Hematopoietic multipotent progenitor cell treated with erythropoietin and hydrocortisone succinate and interleukin-3 and kit ligand, for 4 days (in vitro differentiated cells): ENCODE results near the gene USP20.
"Not testable (repeated sequence)": the region's sequence is repeated elsewhere in the genome, so short reads cannot be mapped to it uniquely, and the experiment has no call there.

Source experiments
- DNase-seq: peaks from one replicate; pipeline ENCODE4 v3.0.0-alpha.2; 2015

The USP20 gene

GRCh38 chr9:129835128-129835859, at the start of gene USP20, which contains the start of gene C9orf78:
Gene USP20 (plus strand): TSS chr9:129835458. CDS start chr9:129852556, 17,098 bp downstream.
Gene C9orf78 (minus strand): TSS chr9:129835275. CDS start chr9:129835221, 54 bp downstream.
- peak; percentile 99 for DNase-seq

- DNase-seq: no peak
These were observed 49.4 kb upstream of the USP20 start for GRCh38 chr9:129785866-129786265.

GRCh38 chr9:129786481-129786880, 48.8 kb upstream of the USP20 start:
- DNase-seq: peak; percentile 29

- no peak for DNase-seq
These were observed 40.7 kb upstream of the USP20 start for GRCh38 chr9:129794549-129794948.

GRCh38 chr9:129796029-129796428, 39.2 kb upstream of the USP20 start:
- DNase-seq: not testable (repeated sequence)

- no peak for DNase-seq
These were observed 36.3 kb upstream of the USP20 start for GRCh38 chr9:129798973-129799372.

- DNase-seq: no peak
These were observed 33.8 kb upstream of the USP20 start for GRCh38 chr9:129801504-129801903.

GRCh38 chr9:129802833-129803675, 32.2 kb upstream of the USP20 start, which contains the start of gene TOR1B:
Gene TOR1B (plus strand): TSS chr9:129803184. CDS start chr9:129803213, 29 bp downstream.
- peak; percentile 97 for DNase-seq

- peak; percentile 63 for DNase-seq
These were observed 31.6 kb upstream of the USP20 start for GRCh38 chr9:129803676-129804060.

- no peak for DNase-seq
These were observed 29.2 kb upstream of the USP20 start for GRCh38 chr9:129806061-129806460.

- DNase-seq: no peak
These were observed 25.9 kb upstream of the USP20 start for GRCh38 chr9:129809346-129809745.

- DNase-seq: no peak
These were observed 25.1 kb upstream of the USP20 start for GRCh38 chr9:129810116-129810515.

GRCh38 chr9:129810788-129811187, 24.5 kb upstream of the USP20 start:
- DNase-seq: no peak

GRCh38 chr9:129811967-129812363, 23.3 kb upstream of the USP20 start:
- no peak for DNase-seq

- no peak for DNase-seq
These were observed 22.9 kb upstream of the USP20 start for GRCh38 chr9:129812385-129812784.

GRCh38 chr9:129813661-129814060, 21.6 kb upstream of the USP20 start:
- DNase-seq: no peak

- no peak for DNase-seq
These were observed 20.6 kb upstream of the USP20 start for GRCh38 chr9:129814432-129815223.

- DNase-seq: no peak
These were observed 20.0 kb upstream of the USP20 start for GRCh38 chr9:129815278-129815677.

- DNase-seq: peak; percentile 82
These were observed 18.5 kb upstream of the USP20 start for GRCh38 chr9:129816501-129817435.

GRCh38 chr9:129822898-129823541, 12.2 kb upstream of the USP20 start:
- DNase-seq: peak; percentile 65

- DNase-seq: no peak
These were observed 11.7 kb upstream of the USP20 start for GRCh38 chr9:129823542-129823934.
